Panc1 (cell line): Measurements from ENCODE around the gene MECR.

Source experiments
- POLR2AphosphoS5 ChIP-seq: IDR thresholded peaks from 2 replicates; pipeline ENCODE4 v1.6.1; 2012; ENCODE audit warnings: mild to moderate bottlenecking, low read depth, low read length, moderate library complexity
- SIN3A ChIP-seq: IDR thresholded peaks from 2 replicates; pipeline ENCODE4 v1.6.1; 2012; ENCODE audit warnings: low read depth, mild to moderate bottlenecking, low read length, moderate library complexity, borderline replicate concordance; ENCODE audit not compliant: insufficient read depth
- TF ChIP-seq, protein P1 (sequence below): fragments of 450-650 bp; IDR thresholded peaks from 2 replicates; pipeline ENCODE4 v1.5.1; 2017; ENCODE audit warnings: mild to moderate bottlenecking
- TF ChIP-seq, protein P2 (sequence below), 2 experiments: IDR thresholded peaks; 2 replicates each; pipeline ENCODE4 v1.6.1; 2011 to 2012; ENCODE audit warnings: low read depth in 2 of 2, control low read depth in 1 of 2, low read length in 1 of 2, mild to moderate bottlenecking in 1 of 2, moderate library complexity in 1 of 2; ENCODE audit not compliant: insufficient read depth in 1 of 2

DNA sequence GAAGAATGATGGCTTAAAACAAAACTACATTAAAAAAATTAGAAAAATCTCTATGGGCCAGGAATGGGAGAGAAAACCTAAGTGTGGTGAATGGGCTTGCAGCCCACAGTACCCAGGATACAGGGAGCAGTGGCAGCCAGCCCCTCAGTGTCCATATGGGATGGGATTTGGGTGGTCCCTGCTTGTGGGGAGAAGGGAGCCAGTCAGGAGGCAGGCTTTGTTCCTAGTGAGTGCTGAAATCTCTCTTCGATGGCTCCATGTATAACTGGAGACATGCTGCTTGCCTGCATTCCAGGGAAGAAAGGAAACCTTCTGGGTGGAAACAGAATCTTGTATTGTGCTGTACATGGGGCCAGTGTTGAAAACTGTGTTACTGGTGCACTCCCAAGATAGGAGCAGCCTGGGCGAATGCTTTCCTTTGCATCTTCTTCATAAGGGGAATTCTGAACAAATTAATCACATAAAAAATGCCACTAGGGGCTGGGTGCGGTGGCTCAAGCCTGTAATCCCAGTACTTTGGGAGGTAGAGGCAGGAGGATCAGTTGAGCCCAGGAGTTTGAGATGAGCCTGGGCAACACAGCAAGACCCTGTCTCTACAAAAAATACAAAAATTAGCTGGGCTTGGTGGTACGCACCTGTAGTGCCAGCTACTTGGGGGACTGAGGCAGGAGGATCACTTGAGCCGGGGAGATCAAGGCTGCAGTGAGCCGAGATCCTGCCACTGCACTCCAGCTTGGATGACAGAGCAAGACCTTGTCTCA is 41.6 kb upstream of the MECR start:
- TF ChIP-seq, protein P1, sequence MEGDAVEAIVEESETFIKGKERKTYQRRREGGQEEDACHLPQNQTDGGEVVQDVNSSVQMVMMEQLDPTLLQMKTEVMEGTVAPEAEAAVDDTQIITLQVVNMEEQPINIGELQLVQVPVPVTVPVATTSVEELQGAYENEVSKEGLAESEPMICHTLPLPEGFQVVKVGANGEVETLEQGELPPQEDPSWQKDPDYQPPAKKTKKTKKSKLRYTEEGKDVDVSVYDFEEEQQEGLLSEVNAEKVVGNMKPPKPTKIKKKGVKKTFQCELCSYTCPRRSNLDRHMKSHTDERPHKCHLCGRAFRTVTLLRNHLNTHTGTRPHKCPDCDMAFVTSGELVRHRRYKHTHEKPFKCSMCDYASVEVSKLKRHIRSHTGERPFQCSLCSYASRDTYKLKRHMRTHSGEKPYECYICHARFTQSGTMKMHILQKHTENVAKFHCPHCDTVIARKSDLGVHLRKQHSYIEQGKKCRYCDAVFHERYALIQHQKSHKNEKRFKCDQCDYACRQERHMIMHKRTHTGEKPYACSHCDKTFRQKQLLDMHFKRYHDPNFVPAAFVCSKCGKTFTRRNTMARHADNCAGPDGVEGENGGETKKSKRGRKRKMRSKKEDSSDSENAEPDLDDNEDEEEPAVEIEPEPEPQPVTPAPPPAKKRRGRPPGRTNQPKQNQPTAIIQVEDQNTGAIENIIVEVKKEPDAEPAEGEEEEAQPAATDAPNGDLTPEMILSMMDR, result no peak
- TF ChIP-seq SIN3A (no peak), POLR2AphosphoS5 (no peak)
- TF ChIP-seq, protein P2, sequence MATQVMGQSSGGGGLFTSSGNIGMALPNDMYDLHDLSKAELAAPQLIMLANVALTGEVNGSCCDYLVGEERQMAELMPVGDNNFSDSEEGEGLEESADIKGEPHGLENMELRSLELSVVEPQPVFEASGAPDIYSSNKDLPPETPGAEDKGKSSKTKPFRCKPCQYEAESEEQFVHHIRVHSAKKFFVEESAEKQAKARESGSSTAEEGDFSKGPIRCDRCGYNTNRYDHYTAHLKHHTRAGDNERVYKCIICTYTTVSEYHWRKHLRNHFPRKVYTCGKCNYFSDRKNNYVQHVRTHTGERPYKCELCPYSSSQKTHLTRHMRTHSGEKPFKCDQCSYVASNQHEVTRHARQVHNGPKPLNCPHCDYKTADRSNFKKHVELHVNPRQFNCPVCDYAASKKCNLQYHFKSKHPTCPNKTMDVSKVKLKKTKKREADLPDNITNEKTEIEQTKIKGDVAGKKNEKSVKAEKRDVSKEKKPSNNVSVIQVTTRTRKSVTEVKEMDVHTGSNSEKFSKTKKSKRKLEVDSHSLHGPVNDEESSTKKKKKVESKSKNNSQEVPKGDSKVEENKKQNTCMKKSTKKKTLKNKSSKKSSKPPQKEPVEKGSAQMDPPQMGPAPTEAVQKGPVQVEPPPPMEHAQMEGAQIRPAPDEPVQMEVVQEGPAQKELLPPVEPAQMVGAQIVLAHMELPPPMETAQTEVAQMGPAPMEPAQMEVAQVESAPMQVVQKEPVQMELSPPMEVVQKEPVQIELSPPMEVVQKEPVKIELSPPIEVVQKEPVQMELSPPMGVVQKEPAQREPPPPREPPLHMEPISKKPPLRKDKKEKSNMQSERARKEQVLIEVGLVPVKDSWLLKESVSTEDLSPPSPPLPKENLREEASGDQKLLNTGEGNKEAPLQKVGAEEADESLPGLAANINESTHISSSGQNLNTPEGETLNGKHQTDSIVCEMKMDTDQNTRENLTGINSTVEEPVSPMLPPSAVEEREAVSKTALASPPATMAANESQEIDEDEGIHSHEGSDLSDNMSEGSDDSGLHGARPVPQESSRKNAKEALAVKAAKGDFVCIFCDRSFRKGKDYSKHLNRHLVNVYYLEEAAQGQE (IDR thresholded peaks at IDR 0.05; ENCODE audit: insufficient read depth in 1 of 2, low read depth in 2 of 2, low read length in 1 of 2), result no peak
